HG03039 (cell line): ENCODE results near the gene IRAK4.
"Not testable (repeated sequence)": the region's sequence is repeated elsewhere in the genome, so short reads cannot be mapped to it uniquely, and the experiment has no call there.

Experiments
- ATAC-seq: cut with Tn5 transposase; IDR thresholded peaks from one replicate; pipeline ENCODE4 v1.9.1; 2021; ENCODE audit warnings: mild to moderate bottlenecking, moderate library complexity; ENCODE audit not compliant: unreplicated experiment

The IRAK4 gene

GRCh38 chr12:43758728-43759563 lies at the start of gene IRAK4, which contains the start of gene PUS7L:
IRAK4 (plus strand) TSS chr12:43758951; CDS start chr12:43768112, 9,161 bp downstream.
PUS7L (minus strand) TSS chr12:43758790; CDS start chr12:43755245, 3,545 bp downstream.
- ATAC-seq = peak; percentile 95

- ATAC-seq = no peak
Observed at GRCh38 chr12:43711348-43711747, 47.4 kb upstream of the IRAK4 start.

- no peak for ATAC-seq
Observed at GRCh38 chr12:43722621-43723020, 36.1 kb upstream of the IRAK4 start.

GRCh38 chr12:43723134-43723533 lies 35.6 kb upstream of the IRAK4 start:
- no peak for ATAC-seq

GRCh38 chr12:43728117-43728516 lies 30.6 kb upstream of the IRAK4 start:
- no peak for ATAC-seq

- no peak for ATAC-seq
Observed at GRCh38 chr12:43728698-43729097, 30.1 kb upstream of the IRAK4 start.

- no peak for ATAC-seq
Observed at GRCh38 chr12:43730283-43730682, 28.5 kb upstream of the IRAK4 start.

- no peak for ATAC-seq
Observed at GRCh38 chr12:43733687-43734086, 25.1 kb upstream of the IRAK4 start.

- ATAC-seq = no peak
Observed at GRCh38 chr12:43736927-43737440, 21.8 kb upstream of the IRAK4 start.

GRCh38 chr12:43737646-43738045 lies 21.1 kb upstream of the IRAK4 start:
- no peak for ATAC-seq

GRCh38 chr12:43740511-43741100 lies 18.1 kb upstream of the IRAK4 start:
- peak; percentile 80 for ATAC-seq

GRCh38 chr12:43742106-43742505 lies 16.6 kb upstream of the IRAK4 start:
- no peak for ATAC-seq

- no peak for ATAC-seq
Observed at GRCh38 chr12:43744826-43745225, 13.9 kb upstream of the IRAK4 start.

GRCh38 chr12:43749016-43749415 lies 9.7 kb upstream of the IRAK4 start:
- ATAC-seq = no peak

- ATAC-seq = no peak
Observed at GRCh38 chr12:43750814-43751213, 7.9 kb upstream of the IRAK4 start.

- ATAC-seq = not testable (repeated sequence)
Observed at GRCh38 chr12:43751360-43751759, 7.4 kb upstream of the IRAK4 start.

- ATAC-seq = no peak
Observed at GRCh38 chr12:43754015-43754414, 4.7 kb upstream of the IRAK4 start.

GRCh38 chr12:43758247-43758727 lies 464 bp upstream of the IRAK4 start:
- peak; percentile 4 for ATAC-seq

GRCh38 chr12:43760396-43760795 lies 1.6 kb downstream of the IRAK4 start:
- ATAC-seq = no peak

GRCh38 chr12:43761500-43761899 lies 2.7 kb downstream of the IRAK4 start:
- no peak for ATAC-seq

- ATAC-seq = no peak
Observed at GRCh38 chr12:43762596-43762995, 3.8 kb downstream of the IRAK4 start.

GRCh38 chr12:43763769-43764168 lies 5.0 kb downstream of the IRAK4 start:
- ATAC-seq = no peak
